Renal pelvis (tissue), 12 donors: ENCODE measurements around the gene MRRF. TPM values are rescaled to one million over a fixed set of nuclear protein-coding genes. Genes with fewer than 3 reads are reported as not detected.
A peak's percentile ranks its signal among the peaks of the same experiment; 100 is the strongest.

ENCODE experiments used
- DNase-seq: peaks from one replicate; pipeline ENCODE4 v3.0.0-alpha.2; 2013
- long read RNA-seq, 16 experiments: transcript quantifications; one replicate each; lab custom pipeline, GENCODE V29; 2026
- polyA plus RNA-seq, 3 donors: library from polyadenylated mRNA; unstranded; fragments of 120-200 nt; gene quantifications; one replicate each; pipeline ENCODE4 v1.2.1, GENCODE V29; 2013; ENCODE audit not compliant: insufficient read length in 3 of 3

MRRF gene, protein sequence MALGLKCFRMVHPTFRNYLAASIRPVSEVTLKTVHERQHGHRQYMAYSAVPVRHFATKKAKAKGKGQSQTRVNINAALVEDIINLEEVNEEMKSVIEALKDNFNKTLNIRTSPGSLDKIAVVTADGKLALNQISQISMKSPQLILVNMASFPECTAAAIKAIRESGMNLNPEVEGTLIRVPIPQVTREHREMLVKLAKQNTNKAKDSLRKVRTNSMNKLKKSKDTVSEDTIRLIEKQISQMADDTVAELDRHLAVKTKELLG
- 10 to 100 TPM; 38.4 to 53.4 (median 46.6) TPM for polyA plus RNA-seq
- long read RNA-seq, donor 1, full-length matches to known transcripts: 6 of 6 reads
- long read RNA-seq, donor 1, partial matches to known transcripts: 0 of 6 reads
- long read RNA-seq, donor 1, other reads (novel, unspliced or antisense): 0 of 6 reads
- long read RNA-seq, donor 2, full-length matches to known transcripts: 6 of 42 reads
- long read RNA-seq, donor 2, partial matches to known transcripts: 36 of 42 reads
- long read RNA-seq, donor 2, other reads (novel, unspliced or antisense): 0 of 42 reads
- long read RNA-seq, donor 3, full-length matches to known transcripts: 9 of 9 reads
- long read RNA-seq, donor 3, partial matches to known transcripts: 0 of 9 reads
- long read RNA-seq, donor 3, other reads (novel, unspliced or antisense): 0 of 9 reads
- long read RNA-seq, donor 4, full-length matches to known transcripts: 8 of 26 reads
- long read RNA-seq, donor 4, partial matches to known transcripts: 18 of 26 reads
- long read RNA-seq, donor 4, other reads (novel, unspliced or antisense): 0 of 26 reads
- long read RNA-seq, donor 5, full-length matches to known transcripts: 6 of 6 reads
- long read RNA-seq, donor 5, partial matches to known transcripts: 0 of 6 reads
- long read RNA-seq, donor 5, other reads (novel, unspliced or antisense): 0 of 6 reads
- long read RNA-seq, donor 6, full-length matches to known transcripts: 8 of 14 reads
- long read RNA-seq, donor 6, partial matches to known transcripts: 0 of 14 reads
- long read RNA-seq, donor 6, other reads (novel, unspliced or antisense): 6 of 14 reads
- long read RNA-seq, donor 7, full-length matches to known transcripts: 12 of 12 reads
- long read RNA-seq, donor 7, partial matches to known transcripts: 0 of 12 reads
- long read RNA-seq, donor 7, other reads (novel, unspliced or antisense): 0 of 12 reads
- long read RNA-seq, donor 8, full-length matches to known transcripts: 2 of 2 reads
- long read RNA-seq, donor 8, partial matches to known transcripts: 0 of 2 reads
- long read RNA-seq, donor 8, other reads (novel, unspliced or antisense): 0 of 2 reads
- long read RNA-seq, donor 9, full-length matches to known transcripts: 11 of 24 reads
- long read RNA-seq, donor 9, partial matches to known transcripts: 13 of 24 reads
- long read RNA-seq, donor 9, other reads (novel, unspliced or antisense): 0 of 24 reads
- long read RNA-seq, donor 10, full-length matches to known transcripts: 4 of 53 reads
- long read RNA-seq, donor 10, partial matches to known transcripts: 18 of 53 reads
- long read RNA-seq, donor 10, other reads (novel, unspliced or antisense): 31 of 53 reads
- long read RNA-seq, donor 11, full-length matches to known transcripts: 2 of 2 reads
- long read RNA-seq, donor 11, partial matches to known transcripts: 0 of 2 reads
- long read RNA-seq, donor 11, other reads (novel, unspliced or antisense): 0 of 2 reads
- long read RNA-seq, donor 12, full-length matches to known transcripts: 11 of 11 reads
- long read RNA-seq, donor 12, partial matches to known transcripts: 0 of 11 reads
- long read RNA-seq, donor 12, other reads (novel, unspliced or antisense): 0 of 11 reads
- long read RNA-seq, donor 13, full-length matches to known transcripts: 5 of 5 reads
- long read RNA-seq, donor 13, partial matches to known transcripts: 0 of 5 reads
- long read RNA-seq, donor 13, other reads (novel, unspliced or antisense): 0 of 5 reads
- long read RNA-seq, donor 14: 0 reads
- long read RNA-seq, donor 15, full-length matches to known transcripts: 8 of 14 reads
- long read RNA-seq, donor 15, partial matches to known transcripts: 6 of 14 reads
- long read RNA-seq, donor 15, other reads (novel, unspliced or antisense): 0 of 14 reads
- long read RNA-seq, donor 16, full-length matches to known transcripts: 11 of 20 reads
- long read RNA-seq, donor 16, partial matches to known transcripts: 9 of 20 reads
- long read RNA-seq, donor 16, other reads (novel, unspliced or antisense): 0 of 20 reads

DNA sequence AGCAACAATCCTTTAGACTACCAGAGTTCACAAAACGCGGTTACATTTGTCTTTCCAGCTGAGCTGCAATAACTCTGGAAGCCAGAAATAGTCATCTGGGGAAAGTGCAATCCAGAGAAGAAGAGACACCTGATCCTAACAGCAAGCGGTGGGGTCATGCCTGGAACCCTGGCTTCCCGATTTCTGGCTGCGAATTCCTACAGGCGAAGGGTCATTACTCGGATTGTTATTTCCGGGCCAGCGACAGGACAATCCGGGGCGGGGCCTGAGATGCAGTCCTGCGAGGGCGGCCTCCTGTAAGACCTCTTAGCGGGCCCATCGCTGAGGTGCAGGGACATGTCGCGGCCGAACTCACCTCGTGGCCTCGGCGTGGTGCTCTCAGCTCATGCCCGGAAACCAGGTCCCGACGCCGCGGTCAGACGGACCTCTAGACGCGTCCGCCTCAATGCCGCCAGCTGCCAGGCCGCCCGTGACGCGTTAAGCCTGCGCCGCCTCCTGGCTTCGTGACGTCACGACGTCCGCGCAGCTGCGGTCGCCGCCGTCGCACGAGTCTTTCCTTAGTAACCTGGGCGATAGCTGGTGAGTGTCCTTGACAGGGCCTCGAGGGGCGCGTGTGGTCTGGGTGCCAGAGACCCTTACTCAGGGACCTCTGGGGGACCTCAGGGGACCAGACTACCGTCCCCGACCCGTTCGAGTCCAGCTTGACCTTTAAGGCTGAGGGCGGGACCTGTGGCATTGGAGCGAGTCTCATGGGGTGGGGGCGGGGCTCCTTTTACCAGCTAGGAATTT lies at the start of gene MRRF, which contains the start of gene RBM18:
TSS of gene MRRF (plus strand) at position 523 of the 789 bp plus-strand sequence. CDS start 6,010 bp downstream, outside the sequence.
TSS of gene RBM18 (minus strand) at position 481 of the 789 bp plus-strand sequence. CDS start 3,348 bp downstream, outside the sequence.
- DNase-seq: peak; percentile 89

DNA sequence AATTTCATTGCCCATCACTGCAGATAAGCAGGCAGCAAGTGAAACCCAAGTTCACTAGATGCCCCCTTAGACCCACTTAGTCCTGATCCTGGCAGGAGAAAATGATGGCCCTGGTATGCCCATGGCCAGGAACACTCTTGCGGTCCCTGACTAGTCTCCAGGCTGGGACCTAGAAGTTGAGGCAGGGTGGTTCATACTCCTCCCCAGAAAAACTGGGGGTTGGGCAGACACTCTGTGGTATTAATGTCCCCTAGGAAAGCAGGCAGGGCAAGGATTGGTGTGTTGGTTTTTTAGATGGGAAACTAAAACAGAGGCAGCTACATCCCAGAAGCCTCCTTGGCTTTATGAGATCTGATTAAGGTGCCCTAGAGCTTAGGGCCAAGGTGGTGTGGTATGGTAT lies 49.0 kb upstream of the MRRF start:
- no peak for DNase-seq

DNA sequence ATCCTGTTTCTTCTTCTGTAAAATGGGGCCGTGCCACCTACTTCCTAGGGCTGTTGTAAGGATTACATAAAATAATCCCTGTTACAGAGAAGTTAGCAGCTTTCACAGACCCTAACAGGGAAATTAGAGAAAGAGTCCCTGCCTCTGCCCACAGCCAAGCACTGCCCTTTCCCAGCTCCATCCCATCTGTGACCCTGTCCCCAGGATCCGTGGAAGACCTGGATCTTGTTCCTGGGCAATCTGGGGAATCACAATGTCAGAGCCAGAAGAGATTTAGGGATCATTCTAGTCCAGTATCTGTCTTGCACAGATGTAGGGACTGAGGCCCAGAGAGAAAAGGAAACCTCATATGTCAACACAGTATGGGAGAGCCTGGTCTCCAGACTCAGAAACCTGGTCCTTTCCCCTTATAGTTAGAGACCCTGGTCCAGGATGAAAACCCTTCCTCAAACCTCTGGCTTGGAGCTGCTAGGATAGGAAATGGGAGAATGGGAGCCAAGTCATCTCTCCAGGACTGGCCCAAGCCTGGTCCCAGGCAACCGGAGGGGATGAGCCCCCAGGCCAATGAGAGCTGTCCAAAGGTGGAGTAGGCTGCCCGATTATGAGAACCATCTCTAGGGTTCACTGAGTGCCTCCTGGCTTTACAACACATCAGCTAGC lies 48.4 kb upstream of the MRRF start:
- no peak for DNase-seq

- DNase-seq: no peak
These were observed 47.8 kb upstream of the MRRF start for GRCh38 chr9:122216798-122217418.

GRCh38 chr9:122217640-122218039 lies 47.0 kb upstream of the MRRF start:
- no peak for DNase-seq

GRCh38 chr9:122218071-122218934 lies 46.4 kb upstream of the MRRF start:
- no peak for DNase-seq

GRCh38 chr9:122218935-122219855 lies 45.5 kb upstream of the MRRF start:
- no peak for DNase-seq

GRCh38 chr9:122219856-122220672 lies 44.6 kb upstream of the MRRF start:
- DNase-seq: no peak

GRCh38 chr9:122220673-122221182 lies 44.0 kb upstream of the MRRF start:
- DNase-seq: no peak

- no peak for DNase-seq
These were observed 43.4 kb upstream of the MRRF start for GRCh38 chr9:122221183-122221811.

- no peak for DNase-seq
These were observed 41.9 kb upstream of the MRRF start for GRCh38 chr9:122222791-122223190.

GRCh38 chr9:122223435-122223834 lies 41.2 kb upstream of the MRRF start:
- no peak for DNase-seq

DNA sequence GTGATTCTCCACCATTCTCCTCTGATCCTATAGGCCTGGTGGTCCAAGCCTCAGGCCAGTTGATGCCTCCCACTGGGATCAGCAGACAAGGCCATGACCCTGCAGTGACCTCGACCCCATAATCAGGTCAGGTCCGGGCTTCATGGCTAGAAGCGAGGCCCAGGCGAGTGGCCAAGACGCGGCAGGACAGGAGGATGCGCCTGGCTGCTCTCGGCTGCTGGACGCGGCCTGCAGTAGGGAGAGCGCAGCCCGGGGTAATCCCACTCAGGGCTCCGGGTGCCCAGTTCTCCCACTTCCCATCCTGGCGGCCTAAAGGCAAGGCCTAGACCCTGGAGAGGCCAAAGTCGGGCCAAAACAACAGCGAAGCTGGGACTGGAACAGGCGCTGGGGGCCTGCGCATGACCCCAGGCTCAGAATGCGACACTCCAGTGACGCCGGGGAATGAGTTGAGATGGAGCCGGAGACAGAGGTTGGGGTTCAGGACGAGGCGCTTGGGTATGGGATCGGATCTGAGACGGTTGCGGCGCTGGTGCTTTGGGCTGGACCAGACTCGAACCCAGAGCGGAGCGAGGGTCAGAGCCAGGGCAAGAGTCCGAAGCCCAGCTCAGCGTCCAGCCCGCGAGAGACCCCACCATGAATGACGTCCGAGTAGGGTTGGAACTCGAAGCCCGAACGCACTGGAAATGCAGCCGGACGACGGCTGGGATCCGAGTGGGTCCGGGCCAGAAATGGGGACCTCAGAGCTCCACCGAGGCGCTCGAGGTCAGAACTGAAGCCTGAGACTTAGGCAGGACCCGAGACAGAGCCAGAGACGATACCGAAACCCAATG lies 39.2 kb upstream of the MRRF start:
- DNase-seq: no peak
